ENCODE results near the gene KIF27. TPM values are rescaled to one million over a fixed set of nuclear protein-coding genes. Genes with fewer than 3 reads are reported as not detected.
A peak's percentile ranks its signal among the peaks of the same experiment; 100 is the strongest.

KIF27 gene
- total and polyA plus RNA-seq, 10 of the 15 experiments (the other 5 are each of a cell fraction or from before 2014, with no cell fraction given): 0.64 to 3.3 (median 1.3) TPM

DNA sequence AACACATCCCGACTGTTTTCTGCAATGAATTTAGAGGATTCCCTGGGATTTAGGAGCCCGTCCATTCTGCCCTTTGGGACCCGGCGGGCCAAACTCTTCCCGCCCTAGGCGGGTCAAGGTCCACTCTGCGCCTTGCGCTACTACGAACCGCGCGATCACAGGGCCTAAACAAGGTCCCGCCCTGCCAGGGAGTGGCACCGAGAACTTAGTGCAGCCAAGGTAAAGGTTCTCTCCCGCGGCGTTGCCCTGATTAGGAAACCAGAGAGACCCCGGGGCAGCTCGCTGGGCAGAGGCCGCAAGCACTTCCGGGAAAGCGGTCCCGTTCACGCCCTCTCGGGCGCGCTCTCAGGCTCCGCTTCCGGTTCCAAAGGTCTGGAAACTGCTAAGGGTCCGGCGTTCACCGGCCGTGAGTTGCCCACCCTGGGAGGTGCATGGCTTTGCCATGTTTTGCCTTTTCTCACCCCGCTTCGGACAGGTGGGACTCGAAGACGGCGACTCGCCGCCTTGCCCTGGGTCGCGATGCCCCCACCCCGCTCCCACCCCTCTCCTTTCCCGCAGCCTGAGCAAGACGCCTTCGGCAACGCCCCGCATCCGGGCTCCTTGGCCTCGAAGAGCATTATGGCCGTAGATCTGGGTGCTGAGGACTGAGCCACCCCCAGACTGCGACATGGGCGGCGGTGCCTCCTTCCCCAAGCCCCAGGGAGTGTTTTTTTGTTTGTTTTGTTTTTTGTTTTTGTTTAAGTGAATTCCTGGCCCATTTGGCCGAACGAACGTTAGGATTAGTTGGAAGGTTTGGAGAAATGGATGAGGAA, 35.4 kb upstream of the KIF27 start:
- H3K9ac ChIP-seq (ENCODE audit: control insufficient read depth, insufficient read depth, low read length): peak overlapping the region; percentile 80
- peak overlapping the region; percentile 85 for H3K4me3 ChIP-seq
- no peak for FAIRE-seq
- RAD21 ChIA-PET (ENCODE audit: unreplicated experiment): interaction anchor here (0.6 to 0.9 kb wide), 3 partner anchors 41 to 1769 kb away, joined by 3 to 4 read pairs (median 3); no protein-coding TSS in a partner anchor
- peaks cover 0 to 7% of the 10 kb centered on the region in 2 experiments; a peak in 1 of 4 replicates for H3K36me3 ChIP-seq (ENCODE audit: control insufficient read depth in 2 of 2, insufficient read depth in 2 of 2, low read length in 1 of 2)
- TSS peak; percentile 91 for BruUV-seq (replicated peaks)
- H3K27me3 ChIP-seq (replicated peaks in 1 of 2; ENCODE audit: control insufficient read depth in 2 of 2, insufficient read depth in 2 of 2, low read length in 1 of 2): no peaks in the 10 kb centered on the region
- ATAC-seq: peak; percentile 88
- POLR2A ChIA-PET: interaction anchor here (0.9 to 1.0 kb wide), 3 partner anchors 24 to 28 kb away, joined by 3 to 4 read pairs (median 4); partner anchors contain the start of genes HNRNPK and RMI1
- in situ Hi-C loops (cut with MboI) (no loop called here), intact Hi-C loops (cut with micrococcal nuclease; ENCODE audit: unreplicated experiment) (no loop called here)
- H2AFZ ChIP-seq (ENCODE audit: control insufficient read depth, low read depth, low read length): peak overlapping the region; percentile 91
- H4K20me1 ChIP-seq (ENCODE audit: control insufficient read depth, insufficient read depth): no peaks in the 10 kb centered on the region
- no peaks in the 10 kb centered on the region; the same call in 1 of the 2 replicates for H3K79me2 ChIP-seq (ENCODE audit: control insufficient read depth, insufficient read depth, low read length)
- H3K27ac ChIP-seq (ENCODE audit: control insufficient read depth, insufficient read depth): peak overlapping the region; percentile 63
- H3K4me1 ChIP-seq (ENCODE audit: control insufficient read depth, insufficient read depth, low read length): no peaks in the 10 kb centered on the region
- 6% methylated on average over 53 of the region's 57 CpGs for WGBS (ENCODE audit: insufficient coverage, insufficient replicate concordance, low lambda C conversion rate, missing lambda C conversion rate)
- SMC1A ChIA-PET (ENCODE audit: uncharacterized antibody, unreplicated experiment): interaction anchor here (0.9 to 1.0 kb wide), 3 partner anchors 17 to 329 kb away, joined by 3 to 5 read pairs (median 3); no protein-coding TSS in a partner anchor
- no peak for DNase-seq (ENCODE audit: low read depth, low spot score)
- H3K9me3 ChIP-seq (replicated peaks; ENCODE audit: control insufficient read depth, insufficient read depth, low read length): no peaks in the 10 kb centered on the region
- CTCF ChIA-PET: interaction anchor here (0.9 kb wide), 1 partner anchor 35 kb away, joined by 4 read pairs; the partner anchor contains the start of gene KIF27
- peak overlapping the region; percentile 98 for H3K4me2 ChIP-seq (ENCODE audit: control insufficient read depth, insufficient read depth)
- TF ChIP-seq HDGF (IDR thresholded peaks at IDR 0.05) (no peak), ETV6 (conservative IDR thresholded peaks at IDR 0.05 in 1 of 2, IDR thresholded peaks at IDR 0.05 in 1 of 2; ENCODE audit: borderline replicate concordance in 1 of 2, low read depth in 1 of 2) (peak in 1 of 2 experiments; percentile 48; a peak in 1 of 4 replicates), MEF2B (IDR thresholded peaks at IDR 0.05; ENCODE audit: partially characterized antibody, poor library complexity, severe bottlenecking) (no peak), NFXL1 (IDR thresholded peaks at IDR 0.05; ENCODE audit: borderline replicate concordance) (no peak), TAF1 (IDR thresholded peaks at IDR 0.05; ENCODE audit: borderline replicate concordance, low read depth, low read length) (peak; percentile 35; the same call in 1 of the 2 replicates), NBN (IDR thresholded peaks at IDR 0.05) (peak; percentile 15; the same call in 1 of the 2 replicates), TCF7 (IDR thresholded peaks at IDR 0.05; ENCODE audit: borderline replicate concordance) (no peak), IKZF2 (IDR thresholded peaks at IDR 0.05) (0 out of 4 replicates have a peak, but pooled peaks of 1 of the 2 experiments have one; percentile 45), KLF5 (IDR thresholded peaks at IDR 0.05; ENCODE audit: partially characterized antibody) (no peak), STAT1 (conservative IDR thresholded peaks at IDR 0.05) (0 out of 2 replicates have a peak, but pooled peaks have one; percentile 47), PAX5 (IDR thresholded peaks at IDR 0.05; ENCODE audit: borderline replicate concordance, low read depth, low read length) (no peak), POLR2AphosphoS5 (IDR thresholded peaks at IDR 0.05; ENCODE audit: low read length) (0 out of 2 replicates have a peak, but pooled peaks have one; percentile 65), ASH2L (IDR thresholded peaks at IDR 0.05; ENCODE audit: borderline replicate concordance, low read depth) (no peak), NR2C1 (IDR thresholded peaks at IDR 0.05) (peak; percentile 65), ZSCAN29 (IDR thresholded peaks at IDR 0.05) (no peak), ZBED1 (IDR thresholded peaks at IDR 0.05; ENCODE audit: borderline replicate concordance) (no peak), CHD2 (IDR thresholded peaks at IDR 0.05; ENCODE audit: borderline replicate concordance, low read depth, low read length) (0 out of 2 replicates have a peak, but pooled peaks have one; percentile 17)
- TF ChIP-seq, protein P1, sequence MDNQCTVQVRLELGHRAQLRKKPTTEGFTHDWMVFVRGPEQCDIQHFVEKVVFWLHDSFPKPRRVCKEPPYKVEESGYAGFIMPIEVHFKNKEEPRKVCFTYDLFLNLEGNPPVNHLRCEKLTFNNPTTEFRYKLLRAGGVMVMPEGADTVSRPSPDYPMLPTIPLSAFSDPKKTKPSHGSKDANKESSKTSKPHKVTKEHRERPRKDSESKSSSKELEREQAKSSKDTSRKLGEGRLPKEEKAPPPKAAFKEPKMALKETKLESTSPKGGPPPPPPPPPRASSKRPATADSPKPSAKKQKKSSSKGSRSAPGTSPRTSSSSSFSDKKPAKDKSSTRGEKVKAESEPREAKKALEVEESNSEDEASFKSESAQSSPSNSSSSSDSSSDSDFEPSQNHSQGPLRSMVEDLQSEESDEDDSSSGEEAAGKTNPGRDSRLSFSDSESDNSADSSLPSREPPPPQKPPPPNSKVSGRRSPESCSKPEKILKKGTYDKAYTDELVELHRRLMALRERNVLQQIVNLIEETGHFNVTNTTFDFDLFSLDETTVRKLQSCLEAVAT (IDR thresholded peaks at IDR 0.05): peak; percentile 60; the same call in 1 of the 2 replicates
- TF ChIP-seq, protein P2, sequence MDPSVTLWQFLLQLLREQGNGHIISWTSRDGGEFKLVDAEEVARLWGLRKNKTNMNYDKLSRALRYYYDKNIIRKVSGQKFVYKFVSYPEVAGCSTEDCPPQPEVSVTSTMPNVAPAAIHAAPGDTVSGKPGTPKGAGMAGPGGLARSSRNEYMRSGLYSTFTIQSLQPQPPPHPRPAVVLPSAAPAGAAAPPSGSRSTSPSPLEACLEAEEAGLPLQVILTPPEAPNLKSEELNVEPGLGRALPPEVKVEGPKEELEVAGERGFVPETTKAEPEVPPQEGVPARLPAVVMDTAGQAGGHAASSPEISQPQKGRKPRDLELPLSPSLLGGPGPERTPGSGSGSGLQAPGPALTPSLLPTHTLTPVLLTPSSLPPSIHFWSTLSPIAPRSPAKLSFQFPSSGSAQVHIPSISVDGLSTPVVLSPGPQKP (IDR thresholded peaks at IDR 0.05; ENCODE audit: low read depth, low read length): peak; percentile 73; the same call in 1 of the 2 replicates

All from GM12878 (cell line).